Activated T-cell treated with anti-CD3 and anti-CD28 coated beads, Interleukin-2, amount 50 U/mL, for 4 hours (primary cell): ENCODE data around the gene ONECUT1. TPM values are rescaled to one million over a fixed set of nuclear protein-coding genes. Genes with fewer than 3 reads are reported as not detected.

Source experiments
- ATAC-seq, 2 donors: fragments of 200-7000 bp; cut with Tn5 transposase; one replicate each; pipeline ENCODE4 v1.10.0; 2021
- DNase-seq: peaks from one replicate; pipeline ENCODE4 v3.0.0-alpha.2; 2020
- H3K27me3 Mint-ChIP-seq: one replicate; pipeline ENCODE4 v1.8.0; 2021; ENCODE audit warnings: low read depth, mixed read lengths
- H3K36me3 Mint-ChIP-seq: one replicate; pipeline ENCODE4 v1.8.0; 2022; ENCODE audit warnings: mixed read lengths; ENCODE audit not compliant: insufficient read depth
- H3K4me1 Mint-ChIP-seq: one replicate; pipeline ENCODE4 v1.8.0; 2021; ENCODE audit warnings: low read depth, mixed read lengths
- H3K4me3 Mint-ChIP-seq: one replicate; pipeline ENCODE4 v1.8.0; 2021; ENCODE audit warnings: mild to moderate bottlenecking, moderate library complexity, mixed read lengths
- H3K9me3 Mint-ChIP-seq: one replicate; pipeline ENCODE4 v1.8.0; 2021; ENCODE audit warnings: mixed read lengths
- total RNA-seq, 3 donors: library from RNA; stranded (reverse); gene quantifications; one replicate each; pipeline ENCODE4 v1.2.1, GENCODE V29; 2021

The ONECUT1 gene
- total RNA-seq, 3 donors from 2014 or later = 0.25 TPM; not detected in 2

DNA sequence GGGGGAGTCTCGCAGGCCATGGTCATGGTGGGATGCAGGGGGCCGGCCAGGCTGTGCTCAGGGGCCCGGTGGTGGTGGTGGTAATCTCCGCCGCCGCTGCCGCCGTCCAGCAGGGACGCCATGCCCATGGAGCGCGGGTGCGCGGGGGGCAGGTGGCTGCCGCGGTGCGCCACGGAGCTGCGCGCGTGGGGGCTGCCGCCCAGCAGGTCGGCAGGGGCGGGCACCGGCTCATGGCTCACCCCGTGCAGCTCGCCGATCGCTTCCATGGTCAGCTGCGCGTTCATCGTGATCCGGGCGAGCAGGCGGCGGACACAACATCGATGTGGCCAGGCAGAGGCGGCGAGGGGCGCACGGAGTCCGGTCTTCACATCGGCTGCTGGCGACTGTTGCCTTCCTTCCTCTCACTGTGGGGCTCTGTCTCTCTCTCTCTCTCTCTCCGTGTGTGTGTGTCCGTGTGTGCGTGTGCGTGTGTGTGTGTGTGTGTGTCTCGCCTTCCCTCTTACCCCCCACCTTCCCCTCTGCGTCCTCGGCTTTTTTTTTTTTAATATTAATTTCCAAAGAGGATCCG, 451 bp downstream of the ONECUT1 start:
- DNase-seq = no peak
- ATAC-seq = peak in 1 of 2 donors; percentile 20
- H3K9me3 Mint-ChIP-seq = no peaks in the 10 kb centered on the region
- H3K27me3 Mint-ChIP-seq = peaks cover 80% of the 10 kb centered on the region
- peaks cover 30% of the 10 kb centered on the region for H3K4me1 Mint-ChIP-seq
- H3K36me3 Mint-ChIP-seq = no peaks in the 10 kb centered on the region
- H3K4me3 Mint-ChIP-seq = peak overlapping the region; percentile 65

DNA sequence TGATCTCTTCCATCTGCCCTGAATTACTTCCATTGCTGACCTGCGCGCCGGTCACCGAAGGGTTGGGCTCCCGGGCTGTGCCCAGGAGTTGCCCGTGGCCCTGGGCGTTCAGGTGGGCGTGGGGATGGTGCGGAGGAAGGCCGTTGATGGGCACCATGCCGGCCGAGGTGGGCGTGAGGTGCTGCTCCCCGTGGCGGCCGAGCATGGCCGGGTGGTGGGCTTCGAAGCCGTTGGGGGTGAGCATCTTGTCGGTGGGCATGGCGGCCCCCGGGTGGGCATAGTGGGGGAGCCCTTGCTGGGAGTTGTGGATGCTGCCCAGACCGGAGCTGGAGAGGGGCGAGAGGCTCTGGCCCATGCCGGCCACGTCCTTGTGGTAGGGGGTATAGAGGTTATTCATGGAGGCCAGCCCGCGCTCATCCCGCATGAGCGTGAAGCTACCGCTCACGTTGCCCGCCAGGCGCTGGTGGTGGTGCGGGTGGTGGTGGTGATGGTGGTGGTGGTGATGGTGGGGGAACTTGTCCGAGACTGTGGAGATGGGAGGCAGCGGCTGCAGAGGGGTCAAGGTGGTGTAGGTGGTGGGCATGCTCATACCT, 1.0 kb downstream of the ONECUT1 start:
- Mint-ChIP-seq H3K9me3 (no peaks in the 10 kb centered on the region), H3K27me3 (peaks cover 79% of the 10 kb centered on the region), H3K36me3 (no peaks in the 10 kb centered on the region), H3K4me3 (peak overlapping the region; percentile 58), H3K4me1 (peaks cover 30% of the 10 kb centered on the region)
- DNase-seq = no peak
- no peak for ATAC-seq

DNA sequence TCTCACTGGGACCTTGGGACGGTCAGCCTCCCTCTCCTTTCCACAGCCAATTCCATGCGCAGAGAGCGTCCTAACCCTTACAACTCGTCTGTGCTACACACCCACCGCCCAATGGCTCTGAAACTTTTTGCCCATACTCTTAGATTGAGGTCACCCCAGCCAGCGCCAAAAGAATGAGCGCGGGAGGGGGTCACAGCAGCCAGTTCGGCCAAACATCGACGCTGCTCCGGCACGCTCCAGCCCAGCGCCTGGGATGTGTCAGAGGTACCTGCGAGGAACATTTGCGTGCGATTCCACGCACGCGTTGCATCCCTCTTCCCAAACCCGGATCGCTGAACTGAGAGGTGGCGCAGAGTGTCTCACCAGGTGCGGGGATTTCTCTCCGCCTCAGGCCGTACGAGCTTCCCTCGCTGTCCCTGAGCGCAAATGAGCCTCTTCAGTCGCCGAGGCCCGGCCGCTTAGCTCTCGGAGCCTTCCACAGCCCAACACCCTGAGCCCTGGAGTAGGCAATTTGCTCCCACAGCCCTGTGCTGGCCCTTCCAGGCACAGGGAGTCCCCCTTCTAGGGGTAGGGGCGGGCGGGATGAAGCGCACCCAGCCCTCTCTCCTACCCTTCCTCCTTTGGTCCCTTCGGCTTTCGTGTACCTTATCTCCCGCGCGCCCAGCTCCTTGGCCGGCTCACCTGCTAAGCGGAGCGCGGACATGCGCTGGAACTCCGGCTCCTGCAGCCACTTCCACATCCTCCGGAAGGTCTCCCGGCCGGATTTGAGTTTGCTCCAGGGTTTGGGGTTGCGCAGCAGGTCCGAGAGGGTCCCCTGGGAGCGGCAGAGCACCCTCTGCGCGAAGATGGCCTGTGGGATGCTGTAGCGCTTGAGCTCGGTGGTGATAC, 1.8 kb downstream of the ONECUT1 start:
- peak overlapping the region; percentile 16 for H3K4me3 Mint-ChIP-seq
- DNase-seq = no peak
- peaks cover 34% of the 10 kb centered on the region for H3K4me1 Mint-ChIP-seq
- no peaks in the 10 kb centered on the region for H3K9me3 Mint-ChIP-seq
- no peaks in the 10 kb centered on the region for H3K36me3 Mint-ChIP-seq
- peaks cover 78% of the 10 kb centered on the region for H3K27me3 Mint-ChIP-seq
- no peak for ATAC-seq

DNA sequence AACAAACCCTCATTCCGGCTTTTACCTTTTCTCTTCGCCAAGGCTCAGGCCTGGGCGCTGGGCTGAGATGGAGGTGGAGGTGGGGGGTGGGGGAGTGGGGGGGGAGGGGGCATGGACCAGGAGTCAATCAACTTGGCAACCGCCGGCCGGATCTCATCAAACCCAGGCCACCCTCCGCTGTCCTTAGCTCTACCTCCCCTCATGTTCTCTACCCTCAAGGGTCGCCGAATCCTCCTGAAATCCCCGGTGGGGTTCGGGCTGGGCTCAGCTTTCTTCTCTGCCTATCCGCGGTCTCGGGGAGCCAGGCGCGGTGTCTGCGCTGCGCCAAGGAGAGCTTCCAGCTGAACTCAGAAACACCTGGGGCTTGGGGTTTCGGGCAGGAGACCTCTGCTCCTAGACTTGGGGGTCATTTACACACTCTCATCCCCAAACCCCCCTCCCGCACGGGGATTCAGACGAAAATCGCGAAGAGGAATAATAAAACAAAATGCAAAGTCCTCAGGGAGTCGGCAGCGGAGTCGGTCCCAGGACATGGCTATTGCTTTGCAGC, 2.5 kb downstream of the ONECUT1 start:
- Mint-ChIP-seq H3K4me1 (peaks cover 39% of the 10 kb centered on the region), H3K4me3 (no peak overlapping the region), H3K9me3 (no peaks in the 10 kb centered on the region), H3K27me3 (peaks cover 79% of the 10 kb centered on the region), H3K36me3 (no peaks in the 10 kb centered on the region)
- ATAC-seq (no peak), DNase-seq (no peak)

DNA sequence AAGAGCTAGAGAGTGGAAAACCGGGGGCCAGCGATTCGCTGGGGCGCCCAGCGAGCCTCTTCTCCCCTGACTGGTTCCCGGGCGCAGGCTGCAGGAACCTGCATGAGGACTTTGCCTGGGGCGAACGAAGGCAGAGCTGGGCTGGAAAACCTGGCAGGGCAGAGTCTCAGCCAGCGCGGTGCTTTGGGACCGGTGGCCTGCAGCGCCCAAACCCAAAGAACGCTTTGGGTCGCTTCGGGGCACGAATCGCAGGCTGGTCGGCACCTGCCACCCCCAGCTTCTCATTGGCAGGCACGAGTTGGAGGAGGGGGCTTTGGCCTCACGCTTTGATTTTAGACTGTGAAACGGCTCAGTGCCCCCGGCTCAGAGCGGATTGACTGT, 3.0 kb downstream of the ONECUT1 start:
- H3K4me1 Mint-ChIP-seq = peaks cover 39% of the 10 kb centered on the region
- H3K27me3 Mint-ChIP-seq = peaks cover 79% of the 10 kb centered on the region
- no peak overlapping the region for H3K4me3 Mint-ChIP-seq
- H3K36me3 Mint-ChIP-seq = no peaks in the 10 kb centered on the region
- H3K9me3 Mint-ChIP-seq = no peaks in the 10 kb centered on the region
- ATAC-seq (no peak), DNase-seq (no peak)

DNA sequence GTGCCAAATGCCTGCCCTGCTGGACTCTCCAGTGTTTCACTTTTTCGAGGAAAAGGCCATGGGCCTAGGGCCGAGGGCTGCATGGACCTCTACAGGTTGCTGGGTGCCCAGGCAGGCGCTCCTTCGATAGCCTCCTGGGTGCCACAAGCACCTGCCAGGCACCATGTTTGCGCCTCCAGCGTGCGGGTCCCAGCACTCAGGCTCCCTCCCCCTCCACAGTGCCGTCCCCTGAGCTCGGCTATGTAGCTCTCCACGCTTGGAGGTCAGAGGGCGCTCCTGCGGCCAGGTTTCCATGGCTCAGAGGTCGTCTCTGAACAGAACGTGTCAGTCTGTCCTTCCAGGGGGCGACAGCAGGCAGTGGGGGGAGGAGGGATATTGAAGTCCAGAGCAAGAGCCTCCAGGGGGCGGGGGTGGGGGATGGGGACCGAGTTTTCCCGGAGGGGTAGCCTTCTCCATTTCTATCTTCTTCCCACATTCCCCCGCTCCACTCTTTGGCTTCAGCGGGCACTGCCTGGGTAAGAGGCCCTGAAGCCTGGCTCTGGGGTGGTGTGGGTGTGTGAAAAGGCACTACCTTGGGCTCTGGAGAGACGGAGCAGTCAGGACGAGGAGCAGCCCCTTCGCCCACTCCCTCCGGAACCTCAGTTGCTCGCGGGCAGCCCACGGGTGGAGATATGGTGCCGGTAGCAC, 3.6 kb downstream of the ONECUT1 start:
- no peak for DNase-seq
- Mint-ChIP-seq H3K4me1 (peaks cover 39% of the 10 kb centered on the region), H3K27me3 (peaks cover 79% of the 10 kb centered on the region), H3K4me3 (no peak overlapping the region), H3K36me3 (no peaks in the 10 kb centered on the region), H3K9me3 (no peaks in the 10 kb centered on the region)
- no peak for ATAC-seq

DNA sequence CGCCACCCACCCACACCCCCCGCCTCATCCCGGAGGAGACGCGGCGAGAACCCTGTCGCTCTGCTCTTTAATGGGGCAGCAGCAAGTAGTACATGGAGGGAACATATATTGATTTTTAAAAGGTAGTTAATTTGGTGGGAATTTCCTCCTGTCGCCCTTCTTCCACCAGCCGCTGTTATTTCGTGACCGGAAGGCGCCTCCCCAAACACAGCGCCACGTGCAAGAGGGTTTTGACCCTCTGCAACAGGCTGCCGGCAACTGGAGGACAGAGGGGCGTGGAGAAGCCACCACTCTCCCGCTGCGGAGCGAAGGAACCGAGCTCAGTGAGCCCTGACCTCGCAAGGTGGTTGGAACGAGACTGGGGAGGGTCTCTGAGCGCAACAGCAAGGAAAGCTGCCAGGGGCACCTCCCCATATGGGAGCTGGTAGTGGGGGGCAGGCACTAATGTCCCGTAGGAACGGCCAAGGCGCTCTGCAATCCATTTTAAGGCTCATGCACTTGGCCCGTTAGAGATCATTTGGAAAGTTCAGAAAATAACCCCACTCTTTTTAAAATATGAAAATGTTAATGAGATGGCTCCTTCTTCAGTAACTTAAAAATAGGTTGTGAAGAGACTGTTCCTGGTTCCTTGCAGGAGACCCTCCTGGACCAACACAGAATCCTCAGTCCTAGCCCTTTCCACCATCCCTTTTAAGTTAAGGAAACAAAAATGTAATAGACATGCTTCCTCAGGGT, 4.3 kb downstream of the ONECUT1 start:
- Mint-ChIP-seq H3K27me3 (peaks cover 83% of the 10 kb centered on the region), H3K4me3 (no peak overlapping the region), H3K9me3 (no peaks in the 10 kb centered on the region), H3K36me3 (no peaks in the 10 kb centered on the region), H3K4me1 (peaks cover 38% of the 10 kb centered on the region)
- DNase-seq (no peak), ATAC-seq (no peak)

DNA sequence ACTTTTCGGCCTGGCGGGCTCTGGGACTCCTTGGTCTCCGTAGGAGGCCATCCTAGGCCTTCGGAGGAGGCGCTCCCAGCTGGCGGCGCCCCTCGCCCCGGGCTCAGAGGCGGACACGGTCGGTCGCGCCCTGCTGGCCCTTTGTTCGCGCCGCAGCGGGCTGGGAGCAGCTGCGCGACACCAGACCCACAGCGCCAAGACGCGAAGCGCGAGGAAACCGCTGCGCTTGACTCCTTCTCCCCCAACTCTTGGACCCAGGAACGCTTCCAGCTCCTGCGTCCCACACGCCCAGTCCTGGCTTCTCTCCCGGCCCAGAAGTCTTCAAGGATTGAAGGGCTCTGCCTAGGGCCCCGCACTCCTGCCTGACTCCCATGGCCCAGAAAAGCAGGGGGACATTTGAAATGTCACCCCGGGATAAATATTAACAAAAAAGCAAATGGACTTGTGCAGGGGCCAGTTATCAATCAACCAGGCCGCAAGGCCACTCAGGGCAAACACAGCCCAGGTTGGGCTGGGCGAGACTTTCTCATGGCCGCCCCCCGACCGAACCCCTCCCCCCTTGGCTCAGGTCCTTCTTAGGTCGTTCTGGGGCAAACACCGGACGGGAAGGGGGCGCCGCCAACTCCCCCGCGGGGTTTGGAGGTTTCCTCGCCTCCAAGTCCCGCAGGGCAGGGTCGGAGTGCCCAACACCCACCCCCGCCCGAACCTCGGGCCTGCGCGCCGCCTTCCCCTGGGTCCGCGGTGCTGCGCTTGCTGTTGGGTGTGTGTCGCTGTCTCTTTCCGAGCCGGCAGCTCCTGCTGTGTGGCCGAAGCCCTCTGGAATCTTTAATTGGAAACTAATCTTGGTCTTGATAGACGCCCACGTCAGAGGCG, 5.1 kb downstream of the ONECUT1 start:
- DNase-seq (no peak), ATAC-seq (no peak)
- Mint-ChIP-seq H3K4me1 (peaks cover 44% of the 10 kb centered on the region), H3K9me3 (no peaks in the 10 kb centered on the region), H3K4me3 (no peak overlapping the region), H3K27me3 (peaks cover 90% of the 10 kb centered on the region), H3K36me3 (no peaks in the 10 kb centered on the region)

DNA sequence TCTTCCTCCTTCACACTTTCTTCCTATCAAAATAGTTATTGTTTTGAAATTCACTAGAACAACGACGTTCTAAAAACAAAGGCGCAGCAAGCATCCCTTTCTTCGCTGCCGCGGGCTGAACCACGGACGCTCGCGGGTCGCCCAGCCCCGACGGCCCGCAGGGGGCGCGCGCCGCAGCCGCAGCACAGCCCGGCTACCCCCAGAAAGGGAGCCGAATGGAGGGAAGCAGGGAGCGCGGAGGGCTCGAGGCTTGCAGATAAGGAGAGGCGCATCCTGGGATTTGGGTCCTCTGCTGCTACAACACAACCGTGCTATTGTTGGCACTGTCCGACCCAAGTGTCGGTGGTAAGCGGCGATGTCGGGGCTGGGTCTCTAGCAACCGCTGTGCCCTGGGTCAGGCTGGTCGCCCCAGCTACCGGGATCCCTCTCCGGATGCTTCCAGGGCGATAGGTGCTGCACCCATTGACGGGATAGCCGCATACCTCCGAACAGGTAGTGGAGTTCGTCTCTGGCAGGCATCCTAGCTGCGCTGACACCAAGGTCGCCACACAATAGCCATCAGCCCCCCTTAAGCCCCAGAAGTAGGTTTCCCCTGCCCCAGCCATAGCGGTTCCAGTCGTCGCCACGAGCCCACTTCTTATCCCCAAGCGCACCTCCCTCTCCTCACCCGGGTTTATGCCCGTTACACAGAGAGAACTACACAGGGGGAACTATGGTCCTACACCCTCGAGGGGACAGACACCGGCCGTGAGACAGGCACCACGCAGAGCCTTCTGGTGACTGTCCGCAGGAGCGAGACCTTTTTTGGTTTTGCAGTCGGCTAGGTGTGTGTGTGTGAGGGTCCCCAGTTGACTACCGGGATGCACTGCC, 6.0 kb downstream of the ONECUT1 start:
- H3K4me3 Mint-ChIP-seq = no peak overlapping the region
- ATAC-seq = peak; percentile 49 to 51

DNA sequence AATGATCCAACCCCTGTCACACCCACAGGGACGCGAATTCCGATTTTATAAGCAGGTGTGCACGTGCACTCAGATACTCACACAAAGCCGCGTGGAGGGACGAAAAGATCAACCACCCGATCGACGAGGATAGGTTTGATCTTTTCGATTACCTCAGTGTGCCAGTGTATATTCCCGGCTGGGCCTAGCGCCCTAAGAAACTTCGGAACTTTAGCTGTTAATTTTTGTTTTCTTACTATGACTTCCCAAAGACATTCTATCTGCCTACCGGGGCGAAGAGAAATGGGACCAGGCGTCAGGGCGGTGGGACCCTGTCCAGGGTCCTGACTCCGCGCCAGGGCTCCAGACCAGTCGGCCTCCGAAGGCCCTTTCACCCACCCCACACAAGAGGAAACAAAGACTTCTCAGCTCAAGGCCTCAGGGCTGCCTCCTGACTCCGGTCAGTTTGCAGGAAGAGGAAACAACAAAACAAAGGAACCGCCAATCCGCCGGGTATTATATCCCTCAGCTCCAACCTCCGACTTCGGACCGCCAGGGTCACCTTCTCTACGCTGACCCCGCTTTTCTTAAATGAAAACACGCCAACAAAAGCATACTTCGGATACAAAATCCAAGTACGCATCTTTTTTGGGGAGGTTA, 6.8 kb downstream of the ONECUT1 start:
- no peak for DNase-seq
- H3K4me3 Mint-ChIP-seq = no peak overlapping the region

More for the DNA sequence above, 6.0 kb downstream of the ONECUT1 start:
- Mint-ChIP-seq H3K36me3 (no peaks in the 10 kb centered on the region), H3K27me3 (peaks cover 92% of the 10 kb centered on the region), H3K4me1 (peaks cover 43% of the 10 kb centered on the region), H3K9me3 (no peaks in the 10 kb centered on the region)
- no peak for DNase-seq

DNA sequence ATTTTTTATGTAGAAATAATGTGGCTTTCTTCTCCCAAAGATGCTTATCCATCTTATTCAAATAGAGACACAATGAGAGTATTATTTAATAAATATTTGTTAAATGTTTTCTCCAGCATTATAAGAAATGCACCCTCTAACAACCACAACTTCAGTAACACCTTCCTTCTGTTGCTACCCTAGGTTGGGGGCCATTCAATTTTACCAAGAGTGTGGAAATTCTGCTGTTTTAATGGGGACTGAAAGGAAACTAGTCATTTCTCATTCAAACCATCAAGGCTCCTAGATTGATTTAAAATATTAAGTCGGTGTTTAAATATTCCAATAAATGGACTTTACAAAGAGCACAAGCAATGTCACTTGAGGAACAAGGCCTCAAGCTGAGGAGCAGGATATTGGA, 7.6 kb downstream of the ONECUT1 start:
- Mint-ChIP-seq H3K27me3 (peaks cover 83% of the 10 kb centered on the region), H3K36me3 (no peaks in the 10 kb centered on the region), H3K4me3 (no peak overlapping the region), H3K4me1 (peaks cover 28% of the 10 kb centered on the region), H3K9me3 (no peaks in the 10 kb centered on the region)
- DNase-seq (no peak), ATAC-seq (no peak)

More for the DNA sequence above, 6.8 kb downstream of the ONECUT1 start:
- no peaks in the 10 kb centered on the region for H3K9me3 Mint-ChIP-seq
- H3K27me3 Mint-ChIP-seq = peaks cover 89% of the 10 kb centered on the region
- H3K4me1 Mint-ChIP-seq = peaks cover 35% of the 10 kb centered on the region
- ATAC-seq = no peak
- no peaks in the 10 kb centered on the region for H3K36me3 Mint-ChIP-seq
